ENCODE results near the gene OTUB2. TPM values are rescaled to one million over a fixed set of nuclear protein-coding genes. Genes with fewer than 3 reads are reported as not detected.

The OTUB2 gene
- total and polyA plus RNA-seq, 8 donors = 0.30 to 1.3 (median 0.66) TPM

- Histone ChIP-seq H3K4me3 (no peak overlapping the region), H3K4me1 (no peaks in the 10 kb centered on the region), H3K9me3 (no peaks in the 10 kb centered on the region), H3K36me3 (no peaks in the 10 kb centered on the region), H3K27ac (no peak overlapping the region), H3K27me3 (no peaks in the 10 kb centered on the region)
- DNase-seq (peak in 1 of 6 donors; percentile 10), FAIRE-seq (no peak), ATAC-seq (no peak)
- no peak for TF ChIP-seq CTCF (IDR thresholded peaks at IDR 0.05)
- 77 to 81% methylated on average over 4 of the region's 4 CpGs for WGBS, 2 donors
- intact Hi-C loops (cut with DNase I) = no loop called here
Observed at GRCh38 chr14:93978735-93979134, 47.4 kb upstream of the OTUB2 start.

GRCh38 chr14:93980456-93981201 is 45.5 kb upstream of the OTUB2 start:
- H3K27me3 ChIP-seq = no peaks in the 10 kb centered on the region
- H3K4me1 ChIP-seq = no peaks in the 10 kb centered on the region
- intact Hi-C loops (cut with DNase I) = no loop called here
- ATAC-seq (no peak), DNase-seq (peak in 1 of 6 donors; percentile 35), FAIRE-seq (no peak)
- 74 to 82% methylated on average over 11 of the region's 11 CpGs for WGBS, 2 donors
- no peak for TF ChIP-seq CTCF (IDR thresholded peaks at IDR 0.05)
- H3K4me3 ChIP-seq = no peak overlapping the region
- no peaks in the 10 kb centered on the region for H3K36me3 ChIP-seq
- H3K9me3 ChIP-seq = no peaks in the 10 kb centered on the region
- H3K27ac ChIP-seq = no peak overlapping the region

GRCh38 chr14:93981316-93982229 is 44.6 kb upstream of the OTUB2 start:
- no peaks in the 10 kb centered on the region for H3K27me3 ChIP-seq
- WGBS, 2 donors = 90 to 94% methylated on average over 9 of the region's 9 CpGs
- intact Hi-C loops (cut with DNase I) = no loop called here
- no peaks in the 10 kb centered on the region for H3K9me3 ChIP-seq
- no peak overlapping the region for H3K27ac ChIP-seq
- DNase-seq = peak in 1 of 6 donors; percentile 23
- no peak for ATAC-seq
- H3K36me3 ChIP-seq = no peaks in the 10 kb centered on the region
- no peak for FAIRE-seq
- H3K4me1 ChIP-seq = no peaks in the 10 kb centered on the region
- no peak for TF ChIP-seq CTCF (IDR thresholded peaks at IDR 0.05)
- H3K4me3 ChIP-seq = no peak overlapping the region

DNA sequence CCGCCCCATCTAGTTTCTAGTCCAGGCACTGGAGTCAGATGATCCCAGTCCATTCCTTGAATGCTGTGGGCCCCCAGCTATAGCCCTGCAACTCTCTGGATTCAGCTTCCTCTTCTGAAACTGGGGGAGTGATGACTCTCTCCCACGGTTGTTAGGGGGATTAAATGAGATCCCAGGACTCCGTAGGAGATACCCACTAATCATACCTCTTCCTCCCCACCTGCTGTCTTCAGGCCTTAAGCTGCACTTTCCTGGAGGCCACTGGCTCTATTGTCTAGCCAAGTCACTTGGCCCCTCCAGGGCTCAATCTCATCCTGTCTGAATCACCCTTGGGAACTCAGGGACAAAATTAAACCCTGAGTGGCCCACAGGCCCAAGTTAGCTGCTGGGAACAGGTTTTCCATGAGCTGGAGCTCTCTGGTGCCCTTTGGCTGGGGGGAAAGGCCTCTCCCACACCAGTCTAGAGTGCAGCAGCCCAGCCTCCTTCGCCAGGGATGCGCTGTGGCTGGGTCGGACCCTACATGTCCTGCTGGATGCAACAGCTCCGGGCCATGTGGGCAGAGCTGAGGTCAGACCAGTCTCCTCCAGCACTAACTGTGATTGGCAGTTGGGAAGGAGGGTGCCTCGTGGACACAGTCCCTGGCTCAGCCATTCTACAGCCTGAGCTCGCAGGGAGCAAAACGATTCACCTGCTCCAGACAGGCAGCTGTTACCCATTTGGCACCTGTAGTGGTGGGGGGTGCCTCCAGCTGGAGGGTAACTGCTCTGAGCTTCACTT is 43.7 kb upstream of the OTUB2 start:
- 76 to 78% methylated on average over 10 of the region's 10 CpGs for WGBS, 2 donors
- H3K4me1 ChIP-seq = no peaks in the 10 kb centered on the region
- H3K27me3 ChIP-seq = no peaks in the 10 kb centered on the region
- FAIRE-seq (no peak), ATAC-seq (no peak), DNase-seq (no peak)
- no peak overlapping the region for H3K27ac ChIP-seq
- no peak overlapping the region for H3K4me3 ChIP-seq
- no peak for TF ChIP-seq CTCF (IDR thresholded peaks at IDR 0.05)
- no peaks in the 10 kb centered on the region for H3K9me3 ChIP-seq
- intact Hi-C loops (cut with DNase I) = no loop called here
- no peaks in the 10 kb centered on the region for H3K36me3 ChIP-seq

Data from pancreas (tissue), 10 donors.